Measurements from ENCODE around the gene DAPK2. TPM values are rescaled to one million over a fixed set of nuclear protein-coding genes. Genes with fewer than 3 reads are reported as not detected.

DAPK2 gene
- 10 to 100 TPM; 13.8 to 40.4 TPM for total RNA-seq

DNA sequence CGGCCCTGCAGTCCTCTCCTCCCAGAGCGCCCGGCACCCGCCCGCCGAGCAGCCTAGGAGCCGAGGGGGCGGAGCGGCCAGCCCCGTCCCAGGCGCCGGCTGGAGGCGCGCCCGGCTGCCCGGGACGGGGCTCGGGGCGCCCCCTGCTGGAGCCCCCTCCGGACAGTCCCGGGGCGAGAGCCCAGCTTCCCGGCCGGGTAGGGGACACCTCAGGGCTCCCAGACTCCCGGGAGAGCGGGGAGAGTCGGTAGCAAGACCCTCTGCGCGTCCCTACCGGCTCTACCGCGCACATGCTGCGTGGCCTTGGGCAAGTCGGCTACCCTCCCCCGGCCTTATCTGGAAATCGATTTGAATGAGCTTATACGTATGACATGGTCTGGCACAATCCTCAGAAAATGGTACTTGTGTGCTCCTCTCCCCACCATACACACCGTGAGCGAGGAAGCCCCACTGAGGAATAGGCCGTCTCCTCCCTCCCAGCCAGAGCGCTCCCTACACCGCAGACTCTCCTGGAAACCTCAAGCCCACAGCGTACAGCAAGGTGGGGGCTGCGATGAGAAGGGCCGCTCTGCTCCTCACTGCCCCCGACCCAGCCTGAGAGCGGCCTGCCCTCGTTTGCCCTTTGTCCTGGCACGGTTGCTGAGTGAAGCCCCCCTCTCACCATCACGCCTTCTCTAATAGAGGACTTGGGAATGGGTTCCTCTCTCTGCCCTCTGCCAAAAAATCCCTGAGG, at the start of gene DAPK2:
DAPK2 (minus strand) TSS at position 65 of the 733 bp plus-strand sequence. CDS start 6,224 bp downstream, outside the sequence.
- 12% methylated on average over 35 of the region's 50 CpGs for WGBS
- Histone ChIP-seq H3K4me1 (replicated peaks) (no peaks in the 10 kb centered on the region), H3K4me3 (peak within 1 kb of the TSS; percentile 50 to 63), H3K9me3 (no peaks in the 10 kb centered on the region), H3K27ac (peak within 1 kb of the TSS; percentile 4 to 26), H3K36me3 (no peaks in the 10 kb centered on the region), H3K27me3 (replicated peaks; ENCODE audit: insufficient read depth) (no peaks in the 10 kb centered on the region)
- peak; percentile 51 for DNase-seq (ENCODE audit: low spot score)
- TF ChIP-seq, protein P1, sequence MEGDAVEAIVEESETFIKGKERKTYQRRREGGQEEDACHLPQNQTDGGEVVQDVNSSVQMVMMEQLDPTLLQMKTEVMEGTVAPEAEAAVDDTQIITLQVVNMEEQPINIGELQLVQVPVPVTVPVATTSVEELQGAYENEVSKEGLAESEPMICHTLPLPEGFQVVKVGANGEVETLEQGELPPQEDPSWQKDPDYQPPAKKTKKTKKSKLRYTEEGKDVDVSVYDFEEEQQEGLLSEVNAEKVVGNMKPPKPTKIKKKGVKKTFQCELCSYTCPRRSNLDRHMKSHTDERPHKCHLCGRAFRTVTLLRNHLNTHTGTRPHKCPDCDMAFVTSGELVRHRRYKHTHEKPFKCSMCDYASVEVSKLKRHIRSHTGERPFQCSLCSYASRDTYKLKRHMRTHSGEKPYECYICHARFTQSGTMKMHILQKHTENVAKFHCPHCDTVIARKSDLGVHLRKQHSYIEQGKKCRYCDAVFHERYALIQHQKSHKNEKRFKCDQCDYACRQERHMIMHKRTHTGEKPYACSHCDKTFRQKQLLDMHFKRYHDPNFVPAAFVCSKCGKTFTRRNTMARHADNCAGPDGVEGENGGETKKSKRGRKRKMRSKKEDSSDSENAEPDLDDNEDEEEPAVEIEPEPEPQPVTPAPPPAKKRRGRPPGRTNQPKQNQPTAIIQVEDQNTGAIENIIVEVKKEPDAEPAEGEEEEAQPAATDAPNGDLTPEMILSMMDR (IDR thresholded peaks at IDR 0.05) = peak; percentile 69 to 92 (median 80)
- TF ChIP-seq POLR2A (IDR thresholded peaks at IDR 0.05) = no peak
- intact Hi-C loops (cut with DNase I) = loop anchor here (5.0 to 10.0 kb wide), 2 partner anchors 102 to 294 kb away; no protein-coding TSS in a partner anchor

- no peaks in the 10 kb centered on the region for H3K9me3 ChIP-seq
- WGBS = 41% methylated on average over 4 of the region's 4 CpGs
- H3K27me3 ChIP-seq (replicated peaks; ENCODE audit: insufficient read depth) = no peaks in the 10 kb centered on the region
- no peak for DNase-seq (ENCODE audit: low spot score)
- TF ChIP-seq POLR2AphosphoS5 (IDR thresholded peaks at IDR 0.05) (no peak), POLR2A (IDR thresholded peaks at IDR 0.05) (no peak)
- TF ChIP-seq, protein P1 (IDR thresholded peaks at IDR 0.05) = no peak
- peak overlapping the region; percentile 82 to 86 for H3K4me3 ChIP-seq
- H3K4me1 ChIP-seq (replicated peaks) = peaks cover 9% of the 10 kb centered on the region
- peak overlapping the region; percentile 78 to 82 for H3K27ac ChIP-seq
- no peaks in the 10 kb centered on the region for H3K36me3 ChIP-seq
- intact Hi-C loops (cut with DNase I) = loop anchor here (5.0 kb wide), 1 partner anchor 67 kb away; the partner anchor contains the start of gene PPIB
Observed at GRCh38 chr15:64095431-64095794, 49.1 kb upstream of the DAPK2 start.

DNA sequence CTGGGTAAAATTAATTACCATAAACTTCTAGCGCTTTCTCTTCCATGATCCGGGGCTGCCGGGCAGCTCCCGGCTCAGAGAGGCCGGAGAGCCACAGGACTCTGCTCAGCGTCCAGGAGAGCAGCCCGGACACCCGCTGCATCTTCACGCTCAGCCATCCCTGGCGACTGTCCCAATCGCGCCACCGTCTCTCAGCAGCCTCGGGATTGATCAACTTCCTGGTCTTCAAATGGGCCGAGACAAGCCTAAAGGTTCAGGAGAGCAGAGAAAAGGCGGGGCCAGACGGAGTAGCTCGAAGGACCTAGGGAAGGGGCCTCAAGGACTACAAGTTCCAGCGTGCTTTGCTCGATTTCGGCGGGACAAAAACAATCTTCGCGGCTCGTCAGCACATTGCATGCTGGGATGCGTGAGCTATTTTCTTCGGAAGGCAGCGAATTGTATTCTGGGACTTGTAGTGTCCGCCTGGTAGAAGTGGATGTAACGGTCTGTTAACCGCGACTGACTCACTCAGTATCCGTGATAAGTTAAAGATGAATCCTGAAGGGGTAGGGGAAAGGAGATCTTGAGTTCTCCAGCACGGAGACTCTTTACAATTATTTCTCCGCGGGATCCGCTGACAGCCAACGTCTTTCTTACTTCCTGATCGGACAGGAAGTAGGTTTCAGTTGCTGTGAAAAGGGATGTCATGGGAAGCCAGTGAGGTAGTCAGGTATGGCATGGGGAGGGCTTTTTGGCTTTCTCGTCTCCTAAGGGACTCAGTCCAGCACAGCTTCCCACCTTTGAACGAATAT, 47.5 kb upstream of the DAPK2 start, which contains the start of gene CIAO2A:
CIAO2A (minus strand) TSS at position 212 of the 791 bp plus-strand sequence; CDS start at position 142, 70 bp downstream.
- TF ChIP-seq, protein P1 (IDR thresholded peaks at IDR 0.05) = peak in 1 of 4 experiments; percentile 12
- TF ChIP-seq POLR2A (IDR thresholded peaks at IDR 0.05) (peak; percentile 69), POLR2AphosphoS5 (IDR thresholded peaks at IDR 0.05) (peak; percentile 99)
- under 1% methylated on average over 41 of the region's 41 CpGs for WGBS
- peak; percentile 97 for DNase-seq (ENCODE audit: low spot score)
- intact Hi-C loops (cut with DNase I) = no loop called here
- Histone ChIP-seq H3K27ac (peak within 1 kb of the TSS; percentile 87 to 90), H3K27me3 (replicated peaks; ENCODE audit: insufficient read depth) (no peaks in the 10 kb centered on the region), H3K4me1 (replicated peaks) (peaks cover 4% of the 10 kb centered on the region), H3K36me3 (no peaks in the 10 kb centered on the region), H3K9me3 (no peaks in the 10 kb centered on the region), H3K4me3 (peak within 1 kb of the TSS; percentile 59 to 61)

- peak; percentile 34 for DNase-seq (ENCODE audit: low spot score)
- 2% methylated on average over 22 of the region's 22 CpGs for WGBS
- Histone ChIP-seq H3K36me3 (no peaks in the 10 kb centered on the region), H3K27me3 (replicated peaks; ENCODE audit: insufficient read depth) (no peaks in the 10 kb centered on the region), H3K27ac (peak overlapping the region; percentile 87 to 90), H3K4me1 (replicated peaks) (peaks cover 4% of the 10 kb centered on the region), H3K4me3 (peak overlapping the region; percentile 59 to 61), H3K9me3 (no peaks in the 10 kb centered on the region)
- TF ChIP-seq POLR2A (IDR thresholded peaks at IDR 0.05) = no peak
- TF ChIP-seq, protein P1 (IDR thresholded peaks at IDR 0.05) = no peak
- TF ChIP-seq POLR2AphosphoS5 (IDR thresholded peaks at IDR 0.05) = no peak
- intact Hi-C loops (cut with DNase I) = no loop called here
Observed at GRCh38 chr15:64092864-64093626, 46.8 kb upstream of the DAPK2 start.
